HepG2 (cell line): ENCODE measurements around the gene GPR137. TPM values are rescaled to one million over a fixed set of nuclear protein-coding genes. Genes with fewer than 3 reads are reported as not detected.

ENCODE experiments used
- CBX1 ChIP-seq: IDR thresholded peaks from one replicate; pipeline ENCODE4 v1.6.1; 2016; ENCODE audit warnings: antibody characterized with exemption, low read depth
- CEBPG ChIP-seq: IDR thresholded peaks from 2 replicates; pipeline ENCODE4 v1.6.1; 2016
- EZH2 ChIP-seq: conservative IDR thresholded peaks from 2 replicates; pipeline ENCODE4 v1.6.1; 2012; ENCODE audit warnings: mild to moderate bottlenecking, low read depth, low read length, moderate library complexity
- FUBP1 ChIP-seq: sonication (generic); formaldehyde crosslinking; IDR thresholded peaks from 2 replicates; pipeline ENCODE4 v1.5.1; 2020; ENCODE audit warnings: missing genetic modification reagents, mild to moderate bottlenecking, borderline replicate concordance
- HNRNPL ChIP-seq: fragments of 200-400 bp; formaldehyde crosslinking; IDR thresholded peaks from 2 replicates; pipeline ENCODE4 v1.6.1; 2017; ENCODE audit warnings: mild to moderate bottlenecking, low read depth, low read length
- KAT7 ChIP-seq: IDR thresholded peaks from 2 replicates; pipeline ENCODE4 v1.6.1; 2018; ENCODE audit warnings: borderline replicate concordance, missing compliant biosample characterization
- KAT8 ChIP-seq: IDR thresholded peaks from 2 replicates; pipeline ENCODE4 v1.6.1; 2016; ENCODE audit warnings: missing genetic modification reagents, missing compliant biosample characterization
- PHB2 ChIP-seq: fragments of 450-650 bp; IDR thresholded peaks from 2 replicates; pipeline ENCODE4 v1.6.1; 2018; ENCODE audit not compliant: partially characterized antibody
- POLR2G ChIP-seq: fragments of 200-400 bp; formaldehyde crosslinking; IDR thresholded peaks from 2 replicates; pipeline ENCODE4 v1.6.1; 2018; ENCODE audit warnings: mild to moderate bottlenecking, low read depth, low read length, moderate library complexity
- PREB ChIP-seq: sonication (generic); formaldehyde crosslinking; IDR thresholded peaks from 2 replicates; pipeline ENCODE4 v1.4.0; 2020; ENCODE audit warnings: missing genetic modification reagents
- SNAPC5 ChIP-seq: sonication (generic); formaldehyde crosslinking; IDR thresholded peaks from 2 replicates; pipeline ENCODE4 v1.8.1; 2023; ENCODE audit warnings: mild to moderate bottlenecking, missing genetic modification reagents, borderline replicate concordance
- TAF15 ChIP-seq: fragments of 200-400 bp; formaldehyde crosslinking; IDR thresholded peaks from one replicate; pipeline ENCODE4 v1.6.1; 2018; ENCODE audit warnings: mild to moderate bottlenecking, low read depth, low read length; ENCODE audit not compliant: poor library complexity, severe bottlenecking
- U2AF2 ChIP-seq: fragments of 200-400 bp; formaldehyde crosslinking; IDR thresholded peaks from 2 replicates; pipeline ENCODE4 v1.6.1; 2017; ENCODE audit warnings: low read depth, mild to moderate bottlenecking, low read length
- ZC3H13 ChIP-seq: sonication (generic); formaldehyde crosslinking; IDR thresholded peaks from 2 replicates; pipeline ENCODE4 v1.8.1; 2023; ENCODE audit warnings: mild to moderate bottlenecking, missing genetic modification reagents, moderate library complexity
- ZNF160 ChIP-seq: sonication (generic); formaldehyde crosslinking; IDR thresholded peaks from 2 replicates; pipeline ENCODE4 v1.8.0; 2022; ENCODE audit warnings: mild to moderate bottlenecking, inconsistent platforms, missing genetic modification reagents
- ZNF225 ChIP-seq: sonication (generic); formaldehyde crosslinking; IDR thresholded peaks from 2 replicates; pipeline ENCODE4 v1.4.0; 2020; ENCODE audit warnings: mild to moderate bottlenecking, missing genetic modification reagents
- ZNF251 ChIP-seq: sonication (generic); formaldehyde crosslinking; IDR thresholded peaks from 2 replicates; pipeline ENCODE4 v1.9.0; 2021; ENCODE audit warnings: mild to moderate bottlenecking, missing genetic modification reagents
- ZNF543 ChIP-seq: sonication (generic); formaldehyde crosslinking; IDR thresholded peaks from 2 replicates; pipeline ENCODE4 v1.4.0; 2020; ENCODE audit warnings: mild to moderate bottlenecking, missing genetic modification reagents
- ZNF556 ChIP-seq: sonication (generic); formaldehyde crosslinking; IDR thresholded peaks from 2 replicates; pipeline ENCODE4 v1.4.0; 2020; ENCODE audit warnings: mild to moderate bottlenecking, missing genetic modification reagents, borderline replicate concordance
- ZNF605 ChIP-seq: sonication (generic); formaldehyde crosslinking; IDR thresholded peaks from 2 replicates; pipeline ENCODE4 v1.8.0; 2022; ENCODE audit warnings: mild to moderate bottlenecking, missing genetic modification reagents
- ZNF644 ChIP-seq: IDR thresholded peaks from 2 replicates; pipeline ENCODE4 v1.6.1; 2016; ENCODE audit warnings: low read depth
- ZNF687 ChIP-seq: sonication (generic); formaldehyde crosslinking; IDR thresholded peaks from 2 replicates; pipeline ENCODE4 v1.5.1; 2020; ENCODE audit warnings: mild to moderate bottlenecking, missing genetic modification reagents, moderate library complexity
- ZNF747 ChIP-seq: sonication (generic); formaldehyde crosslinking; IDR thresholded peaks from 2 replicates; pipeline ENCODE4 v1.8.1; 2023; ENCODE audit warnings: missing genetic modification reagents, mild to moderate bottlenecking, borderline replicate concordance
- ZNF775 ChIP-seq: sonication (generic); formaldehyde crosslinking; IDR thresholded peaks from 2 replicates; pipeline ENCODE4 v1.4.0; 2020; ENCODE audit warnings: missing genetic modification reagents, mild to moderate bottlenecking, moderate library complexity, borderline replicate concordance
- polyA plus RNA-seq, 8 experiments: library from polyadenylated mRNA; depleted of rRNA in 3 of 8; stranded (reverse) in 7 of 8; unstranded in 1 of 8; fragments of >200 nt; fragmentation: Illumina TruSeq in 4 of 8; extraction: Trizol in 4 of 8; gene quantifications; 2 replicates each; pipeline versions ENCODE4 v1.2.1 to v1.2.3, GENCODE V29; 2011 to 2016; ENCODE audit warnings: low read depth in 4 of 8, missing spikeins in 1 of 8, mixed read lengths in 1 of 8; ENCODE audit not compliant: insufficient read depth in 1 of 8
- total RNA-seq, 5 experiments: library from RNA; depleted of rRNA; stranded (reverse); fragments of >200 nt; fragmentation: Illumina TruSeq; extraction: Trizol; gene quantifications; 2 replicates each; pipeline ENCODE4 v1.2.3, GENCODE V29; 2016; ENCODE audit warnings: low read depth in 1 of 5

GPR137 gene
- total and polyA plus RNA-seq, 2 of the 13 experiments (the other 11 are each of a cell fraction or from before 2014, with no cell fraction given), result 8.5 to 13.2 TPM

- TF ChIP-seq ZNF775 (CRISPR knock-in tag) (no peak), EZH2 (no peak), ZNF160 (CRISPR knock-in tag) (0 out of 2 replicates have a peak, but pooled peaks have one; percentile 31), CEBPG (CRISPR knock-in tag) (no peak), ZNF687 (CRISPR knock-in tag) (peak; percentile 87), U2AF2 (0 out of 2 replicates have a peak, but pooled peaks have one; percentile 2), PHB2 (no peak), ZNF644 (no peak), ZNF251 (CRISPR knock-in tag) (peak; percentile 75; the same call in 1 of the 2 replicates), ZC3H13 (CRISPR knock-in tag) (no peak), ZNF747 (peak; percentile 72; the same call in 1 of the 2 replicates), HNRNPL (peak; percentile 67; the same call in 1 of the 2 replicates), FUBP1 (CRISPR knock-in tag) (no peak), PREB (CRISPR knock-in tag) (no peak), KAT8 (CRISPR knock-in tag) (peak; percentile 94), SNAPC5 (CRISPR knock-in tag) (peak; percentile 99), ZNF605 (peak; percentile 56), POLR2G (peak; percentile 89), ZNF543 (CRISPR knock-in tag) (0 out of 2 replicates have a peak, but pooled peaks have one; percentile 26), ZNF556 (CRISPR knock-in tag) (peak; percentile 24; the same call in 1 of the 2 replicates), TAF15 (no peak), CBX1 (no peak), ZNF225 (CRISPR knock-in tag) (peak; percentile 81; the same call in 1 of the 2 replicates), KAT7 (CRISPR knock-in tag) (no peak)
Measured at GRCh38 chr11:64317325-64317960, 31.8 kb downstream of the GPR137 start, which contains the start of gene TRMT112 (continued).
